ENCODE results near the gene TDP2. TPM values are rescaled to one million over a fixed set of nuclear protein-coding genes. Genes with fewer than 3 reads are reported as not detected.

Gene TDP2
- total RNA-seq, 2 experiments from 2014 or later: 27.2 to 39.6 TPM

DNA sequence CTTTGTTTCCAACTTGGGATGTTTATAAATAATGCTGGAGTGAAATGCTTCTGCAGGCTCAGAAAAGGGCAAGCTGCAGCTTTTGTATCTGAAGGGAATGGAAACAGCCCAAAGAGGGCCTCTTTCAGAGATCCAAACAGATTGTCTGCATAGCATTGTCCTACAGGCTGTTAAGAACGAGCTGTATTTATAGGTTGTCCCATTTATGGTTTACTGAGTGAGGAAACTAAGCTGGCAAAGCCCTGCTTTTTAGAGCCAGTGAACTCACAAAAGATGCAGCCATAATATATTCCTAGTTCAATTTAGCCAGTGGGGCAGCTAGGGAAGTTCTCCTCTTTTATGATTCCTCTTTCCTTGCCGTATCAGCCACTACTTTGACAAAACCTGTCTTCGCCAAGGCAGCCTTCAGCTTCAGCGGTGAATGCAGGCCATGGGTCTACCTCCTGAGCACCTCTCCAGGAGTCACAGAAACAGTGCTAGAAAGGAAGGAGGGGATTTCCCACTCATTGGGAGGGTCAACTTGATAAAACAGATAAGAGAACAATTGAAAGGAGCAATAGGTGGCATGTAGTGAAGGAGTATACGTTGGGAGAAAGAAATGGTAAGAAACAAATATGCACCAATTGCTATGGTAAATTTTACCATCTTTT, 35.7 kb downstream of the TDP2 start:
- no TSS peak for BruUV-seq (replicated peaks)
- CTCF ChIA-PET (ENCODE audit: unreplicated experiment): no interaction called here
- no peak overlapping the region for H3K4me3 ChIP-seq (ENCODE audit: low read depth, low read length, poor library complexity, severe bottlenecking)
- H2AFZ ChIP-seq (ENCODE audit: low read length): no peak overlapping the region
- TF ChIP-seq CTCF (conservative IDR thresholded peaks at IDR 0.05; ENCODE audit: low read length): no peak
- TF ChIP-seq EZH2phosphoT487 (IDR thresholded peaks at IDR 0.05; ENCODE audit: borderline replicate concordance, low read depth, low read length): no peak
- intact Hi-C loops (cut with micrococcal nuclease; ENCODE audit: unreplicated experiment): no loop called here
- H3K36me3 ChIP-seq (ENCODE audit: insufficient read depth, low read length): no peaks in the 10 kb centered on the region
- no peak overlapping the region for H3K27ac ChIP-seq (ENCODE audit: low read depth, low read length, poor library complexity, severe bottlenecking)
- no peaks in the 10 kb centered on the region for H3K9me2 ChIP-seq (ENCODE audit: insufficient read depth, low read length)
- H3K4me1 ChIP-seq (ENCODE audit: insufficient read depth, low read length, poor library complexity, severe bottlenecking): no peaks in the 10 kb centered on the region
- DNase-seq (ENCODE audit: low spot score): no peak
- H3K9me3 ChIP-seq (ENCODE audit: low read length): no peaks in the 10 kb centered on the region
- POLR2A ChIA-PET: no interaction called here
- no peak overlapping the region for H3K4me2 ChIP-seq (ENCODE audit: low read length)
- H4K20me1 ChIP-seq (ENCODE audit: insufficient read depth, low read length): no peaks in the 10 kb centered on the region
- H3K79me2 ChIP-seq (ENCODE audit: insufficient read depth, low read depth, low read length): no peaks in the 10 kb centered on the region

- no peak for DNase-seq (ENCODE audit: low spot score)
- Histone ChIP-seq H4K20me1 (ENCODE audit: insufficient read depth, low read length) (no peaks in the 10 kb centered on the region), H3K27ac (ENCODE audit: low read depth, low read length, poor library complexity, severe bottlenecking) (no peak overlapping the region), H3K4me1 (ENCODE audit: insufficient read depth, low read length, poor library complexity, severe bottlenecking) (no peaks in the 10 kb centered on the region), H3K4me2 (ENCODE audit: low read length) (no peak overlapping the region), H2AFZ (ENCODE audit: low read length) (no peak overlapping the region), H3K79me2 (ENCODE audit: insufficient read depth, low read depth, low read length) (no peaks in the 10 kb centered on the region), H3K9me3 (ENCODE audit: low read length) (no peaks in the 10 kb centered on the region), H3K36me3 (ENCODE audit: insufficient read depth, low read length) (no peaks in the 10 kb centered on the region), H3K9me2 (ENCODE audit: insufficient read depth, low read length) (no peaks in the 10 kb centered on the region), H3K4me3 (ENCODE audit: low read depth, low read length, poor library complexity, severe bottlenecking) (no peak overlapping the region)
- CTCF ChIA-PET (ENCODE audit: unreplicated experiment): no interaction called here
- intact Hi-C loops (cut with micrococcal nuclease; ENCODE audit: unreplicated experiment): no loop called here
- no TSS peak for BruUV-seq (replicated peaks)
- POLR2A ChIA-PET: interaction anchor here (0.7 kb wide), 2 partner anchors 38 to 973 kb away, joined by 5 to 6 read pairs; no protein-coding TSS in a partner anchor
- TF ChIP-seq CTCF (conservative IDR thresholded peaks at IDR 0.05; ENCODE audit: low read length) (no peak), EZH2phosphoT487 (IDR thresholded peaks at IDR 0.05; ENCODE audit: borderline replicate concordance, low read depth, low read length) (no peak)
These were observed 44.9 kb downstream of the TDP2 start for GRCh38 chr6:24621626-24622289.

GRCh38 chr6:24620637-24621036, 46.1 kb downstream of the TDP2 start:
- CTCF ChIA-PET (ENCODE audit: unreplicated experiment): no interaction called here
- intact Hi-C loops (cut with micrococcal nuclease; ENCODE audit: unreplicated experiment): no loop called here
- TF ChIP-seq CTCF (conservative IDR thresholded peaks at IDR 0.05; ENCODE audit: low read length) (no peak), EZH2phosphoT487 (IDR thresholded peaks at IDR 0.05; ENCODE audit: borderline replicate concordance, low read depth, low read length) (no peak)

More at GRCh38 chr6:24620637-24621036, 46.1 kb downstream of the TDP2 start:
- BruUV-seq (replicated peaks): no TSS peak
- Histone ChIP-seq H3K4me3 (ENCODE audit: low read depth, low read length, poor library complexity, severe bottlenecking) (no peak overlapping the region), H2AFZ (ENCODE audit: low read length) (no peak overlapping the region), H3K27ac (ENCODE audit: low read depth, low read length, poor library complexity, severe bottlenecking) (no peak overlapping the region), H3K9me3 (ENCODE audit: low read length) (no peaks in the 10 kb centered on the region), H4K20me1 (ENCODE audit: insufficient read depth, low read length) (no peaks in the 10 kb centered on the region), H3K36me3 (ENCODE audit: insufficient read depth, low read length) (no peaks in the 10 kb centered on the region), H3K4me2 (ENCODE audit: low read length) (no peak overlapping the region), H3K4me1 (ENCODE audit: insufficient read depth, low read length, poor library complexity, severe bottlenecking) (no peaks in the 10 kb centered on the region), H3K9me2 (ENCODE audit: insufficient read depth, low read length) (no peaks in the 10 kb centered on the region), H3K79me2 (ENCODE audit: insufficient read depth, low read depth, low read length) (no peaks in the 10 kb centered on the region)
- no peak for DNase-seq (ENCODE audit: low spot score)
- POLR2A ChIA-PET: interaction anchor here (1.5 kb wide), 1 partner anchor 19 kb away, joined by 5 read pairs; no protein-coding TSS in a partner anchor

Measured in OCI-LY7 (cell line).